WI38 (cell line): ENCODE data around the gene MAG.

Experiments
- H3K4me3 ChIP-seq: 2 replicates; pipeline ENCODE4 v1.5.1; 2011; ENCODE audit warnings: low read depth, mild to moderate bottlenecking, control low read depth, low read length
- CTCF ChIP-seq: IDR thresholded peaks from 2 replicates; pipeline ENCODE4 v1.5.1; 2012; ENCODE audit warnings: low read depth, mild to moderate bottlenecking, control low read depth, low read length

MAG gene

GRCh38 chr19:35266520-35267352 lies 25.2 kb upstream of the MAG start:
- H3K4me3 ChIP-seq = peak overlapping the region; percentile 83
- TF ChIP-seq CTCF = no peak

GRCh38 chr19:35267353-35267817 lies 24.6 kb upstream of the MAG start:
- peak overlapping the region; percentile 83 for H3K4me3 ChIP-seq
- TF ChIP-seq CTCF = no peak

- TF ChIP-seq CTCF = no peak
- peak overlapping the region; percentile 83 for H3K4me3 ChIP-seq
Observed at GRCh38 chr19:35267818-35268535, 24.0 kb upstream of the MAG start.

- no peak for TF ChIP-seq CTCF
- H3K4me3 ChIP-seq = peak within 1 kb of the TSS; percentile 83
Observed at GRCh38 chr19:35268536-35269437, 23.2 kb upstream of the MAG start, which contains the start of gene USF2. USF2 (plus strand) TSS chr19:35268962; CDS start chr19:35269102, 140 bp downstream.

GRCh38 chr19:35269438-35270117 lies 22.4 kb upstream of the MAG start:
- TF ChIP-seq CTCF = peak; percentile 37; the same call in 1 of the 2 replicates
- peak overlapping the region; percentile 64 for H3K4me3 ChIP-seq

GRCh38 chr19:35270381-35270811 lies 21.6 kb upstream of the MAG start:
- TF ChIP-seq CTCF = no peak
- no peak overlapping the region for H3K4me3 ChIP-seq
